OCI-LY3 (cell line): ENCODE measurements around the gene RIPK3.
A peak's percentile ranks its signal among the peaks of the same experiment; 100 is the strongest.

Experiments
- EZH2phosphoT487 ChIP-seq: fragments of 200-600 bp; shearing (Covaris generic); IDR thresholded peaks from 2 replicates; pipeline ENCODE4 v1.6.1; 2018; ENCODE audit warnings: antibody characterized with exemption, mixed run types, low read depth
- TF ChIP-seq, protein P1 (sequence below): fragments of 200-600, 300-600 bp; sonication (generic); IDR thresholded peaks from 2 replicates; pipeline ENCODE4 v1.5.1; 2014; ENCODE audit warnings: antibody characterized with exemption, low read length, low read depth

- TF ChIP-seq, protein P1, sequence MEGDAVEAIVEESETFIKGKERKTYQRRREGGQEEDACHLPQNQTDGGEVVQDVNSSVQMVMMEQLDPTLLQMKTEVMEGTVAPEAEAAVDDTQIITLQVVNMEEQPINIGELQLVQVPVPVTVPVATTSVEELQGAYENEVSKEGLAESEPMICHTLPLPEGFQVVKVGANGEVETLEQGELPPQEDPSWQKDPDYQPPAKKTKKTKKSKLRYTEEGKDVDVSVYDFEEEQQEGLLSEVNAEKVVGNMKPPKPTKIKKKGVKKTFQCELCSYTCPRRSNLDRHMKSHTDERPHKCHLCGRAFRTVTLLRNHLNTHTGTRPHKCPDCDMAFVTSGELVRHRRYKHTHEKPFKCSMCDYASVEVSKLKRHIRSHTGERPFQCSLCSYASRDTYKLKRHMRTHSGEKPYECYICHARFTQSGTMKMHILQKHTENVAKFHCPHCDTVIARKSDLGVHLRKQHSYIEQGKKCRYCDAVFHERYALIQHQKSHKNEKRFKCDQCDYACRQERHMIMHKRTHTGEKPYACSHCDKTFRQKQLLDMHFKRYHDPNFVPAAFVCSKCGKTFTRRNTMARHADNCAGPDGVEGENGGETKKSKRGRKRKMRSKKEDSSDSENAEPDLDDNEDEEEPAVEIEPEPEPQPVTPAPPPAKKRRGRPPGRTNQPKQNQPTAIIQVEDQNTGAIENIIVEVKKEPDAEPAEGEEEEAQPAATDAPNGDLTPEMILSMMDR = peak; percentile 20; the same call in 1 of the 2 replicates
- TF ChIP-seq EZH2phosphoT487 = no peak
These were observed 28.9 kb upstream of the RIPK3 start for GRCh38 chr14:24368562-24369252.
